K562 (cell line): ENCODE data around the gene PLK5. TPM values are rescaled to one million over a fixed set of nuclear protein-coding genes. Genes with fewer than 3 reads are reported as not detected.
A peak's percentile ranks its signal among the peaks of the same experiment; 100 is the strongest.

Experiments
- ARID2 ChIP-seq: fragments of 450-650 bp; IDR thresholded peaks from 2 replicates; pipeline ENCODE4 v1.6.1; 2017; ENCODE audit warnings: antibody characterized with exemption, mild to moderate bottlenecking
- BHLHE40 ChIP-seq: IDR thresholded peaks from 2 replicates; pipeline ENCODE4 v1.6.1; 2011; ENCODE audit warnings: low read length, improper control_type of control experiment
- BRF1 ChIP-seq: IDR thresholded peaks from 3 replicates; pipeline ENCODE4 v1.6.1; 2011; ENCODE audit warnings: borderline replicate concordance, mild to moderate bottlenecking; ENCODE audit not compliant: insufficient read length; ENCODE audit errors: extremely low read depth
- CBX1 ChIP-seq: sonication (generic); IDR thresholded peaks from 2 replicates; pipeline ENCODE4 v1.6.1; 2016; ENCODE audit warnings: antibody characterized with exemption, low read depth, mild to moderate bottlenecking
- CBX3 ChIP-seq, 2 experiments: IDR thresholded peaks; 1 replicate in 1 of 2; 2 replicates in 1 of 2; pipeline ENCODE4 v1.6.1; 2012; ENCODE audit warnings: inconsistent platforms in 2 of 2, low read length in 2 of 2, borderline replicate concordance in 1 of 2, control low read depth in 1 of 2
- FIP1L1 ChIP-seq: fragments of 200-400 bp; formaldehyde crosslinking; IDR thresholded peaks from 2 replicates; pipeline ENCODE4 v1.6.1; 2018; ENCODE audit warnings: mild to moderate bottlenecking, low read depth, low read length; ENCODE audit not compliant: poor library complexity, severe bottlenecking
- KDM1A ChIP-seq, 2 experiments: fragments of 450-650 bp; IDR thresholded peaks; 2 replicates each; pipeline ENCODE4 v1.6.1; 2016; ENCODE audit warnings: mild to moderate bottlenecking in 2 of 2
- KHSRP ChIP-seq: fragments of 450-650 bp; IDR thresholded peaks from 2 replicates; pipeline ENCODE4 v1.6.1; 2017
- KLF10 ChIP-seq: fragments of 250-450 bp; sonication (Bioruptor Pico); IDR thresholded peaks from 2 replicates; pipeline ENCODE4 v1.6.1; 2021; ENCODE audit warnings: matching md5 sums
- MTA3 ChIP-seq: fragments of 450-650 bp; formaldehyde crosslinking; IDR thresholded peaks from 2 replicates; pipeline ENCODE4 v1.6.1; 2017; ENCODE audit warnings: mild to moderate bottlenecking, borderline replicate concordance
- MTF1 ChIP-seq: fragments of 250-450 bp; sonication (Bioruptor Pico); IDR thresholded peaks from 2 replicates; pipeline ENCODE4 v1.9.0; 2021; ENCODE audit warnings: moderate library complexity, mild to moderate bottlenecking, inconsistent platforms, borderline replicate concordance
- NEUROD1 ChIP-seq: fragments of 150-350 bp; IDR thresholded peaks from 2 replicates; pipeline ENCODE4 v1.6.1; 2014; ENCODE audit warnings: borderline replicate concordance, low read length, low read depth; ENCODE audit not compliant: partially characterized antibody
- NFE2 ChIP-seq: IDR thresholded peaks from 2 replicates; pipeline ENCODE4 v1.6.1; 2014; ENCODE audit warnings: antibody characterized with exemption, low read depth
- NR2C2 ChIP-seq, 2 experiments: fragments of 200-800 bp in 1 of 2; sonication (Bioruptor generic) in 1 of 2; sonication (generic) in 1 of 2; formaldehyde crosslinking in 1 of 2; IDR thresholded peaks; 2 replicates each; pipeline versions ENCODE4 v1.6.1 to v1.8.0; 2016 to 2022; ENCODE audit warnings: mild to moderate bottlenecking in 1 of 2, missing compliant biosample characterization in 1 of 2, missing genetic modification characterization in 1 of 2, missing genetic modification reagents in 1 of 2
- PPARD ChIP-seq: fragments of 250-450 bp; sonication (Bioruptor Pico); IDR thresholded peaks from 2 replicates; pipeline ENCODE4 v1.8.0; 2022; ENCODE audit warnings: inconsistent platforms, mild to moderate bottlenecking, moderate library complexity
- SPI1 ChIP-seq: IDR thresholded peaks from 2 replicates; pipeline ENCODE4 v1.6.1; 2011; ENCODE audit warnings: low read depth, low read length, control low read depth, borderline replicate concordance
- STAT5A ChIP-seq: IDR thresholded peaks from 2 replicates; pipeline ENCODE4 v1.6.1; 2012; ENCODE audit warnings: low read length, inconsistent platforms, borderline replicate concordance
- U2AF2 ChIP-seq: fragments of 200-400 bp; formaldehyde crosslinking; optimal IDR thresholded peaks from 2 replicates; pipeline ENCODE3; 2017; ENCODE audit warnings: low read depth, mild to moderate bottlenecking, low read length
- ZNF121 ChIP-seq: sonication (generic); formaldehyde crosslinking; conservative IDR thresholded peaks from 2 replicates; pipeline ENCODE4 v1.8.0; 2022; ENCODE audit warnings: missing genetic modification reagents
- ZNF384 ChIP-seq: IDR thresholded peaks from 2 replicates; pipeline ENCODE4 v1.6.1; 2012; ENCODE audit warnings: low read depth, low read length, improper control_type of control experiment
- ZNF507 ChIP-seq: conservative IDR thresholded peaks from 2 replicates; pipeline ENCODE4 v1.6.1; 2017; ENCODE audit warnings: missing genetic modification characterization, missing compliant biosample characterization
- ZNF583 ChIP-seq: fragments of 250-450 bp; sonication (Bioruptor Pico); IDR thresholded peaks from 2 replicates; pipeline ENCODE4 v1.4.0; 2020
- ZZZ3 ChIP-seq: fragments of 450-650 bp; IDR thresholded peaks from 2 replicates; pipeline ENCODE4 v1.6.1; 2016; ENCODE audit warnings: antibody characterized with exemption, mild to moderate bottlenecking, moderate library complexity
- polyA plus RNA-seq, 8 experiments: library from polyadenylated mRNA; depleted of rRNA in 4 of 8; stranded (reverse) in 5 of 8; unstranded in 3 of 8; fragments of >200 nt; fragmentation: Nextera tagmentation in 2 of 8; fragmentation: Illumina TruSeq in 1 of 8; extraction: Ambion mirVana in 2 of 8; extraction: Trizol in 1 of 8; gene quantifications; 2 replicates each; pipeline versions ENCODE4 v1.2.1 to v1.2.3, GENCODE V29; 2011 to 2014; ENCODE audit warnings: inconsistent platforms in 1 of 8, missing spikeins in 1 of 8
- total RNA-seq, 7 experiments: library from RNA; depleted of rRNA in 6 of 7; stranded (reverse); fragments of >200 nt in 6 of 7; fragmentation: Illumina TruSeq in 2 of 7; extraction: Trizol in 2 of 7; gene quantifications; 2 replicates each; pipeline versions ENCODE4 v1.2.1 to v1.2.3, GENCODE V29; 2011 to 2021; ENCODE audit warnings: low replicate concordance in 1 of 7
- TF ChIP-seq, protein P1 (sequence below): sonication (generic); formaldehyde crosslinking; IDR thresholded peaks from 2 replicates; pipeline ENCODE4 v1.5.0; 2020; ENCODE audit warnings: missing genetic modification reagents
- TF ChIP-seq, protein P2 (sequence below): IDR thresholded peaks from 2 replicates; pipeline ENCODE4 v1.6.1; 2016; ENCODE audit warnings: missing genetic modification characterization, missing compliant biosample characterization
- TF ChIP-seq, protein P3 (sequence below): fragments of 250-450 bp; sonication (Bioruptor Pico); IDR thresholded peaks from 2 replicates; pipeline ENCODE4 v1.8.0; 2021; ENCODE audit warnings: mild to moderate bottlenecking, moderate library complexity

PLK5 gene
- total and polyA plus RNA-seq, 9 of the 15 experiments (the other 6 are each of a cell fraction or from before 2014, with no cell fraction given), result 0.04 to 0.23 (median 0.11) TPM; not detected in 5

DNA sequence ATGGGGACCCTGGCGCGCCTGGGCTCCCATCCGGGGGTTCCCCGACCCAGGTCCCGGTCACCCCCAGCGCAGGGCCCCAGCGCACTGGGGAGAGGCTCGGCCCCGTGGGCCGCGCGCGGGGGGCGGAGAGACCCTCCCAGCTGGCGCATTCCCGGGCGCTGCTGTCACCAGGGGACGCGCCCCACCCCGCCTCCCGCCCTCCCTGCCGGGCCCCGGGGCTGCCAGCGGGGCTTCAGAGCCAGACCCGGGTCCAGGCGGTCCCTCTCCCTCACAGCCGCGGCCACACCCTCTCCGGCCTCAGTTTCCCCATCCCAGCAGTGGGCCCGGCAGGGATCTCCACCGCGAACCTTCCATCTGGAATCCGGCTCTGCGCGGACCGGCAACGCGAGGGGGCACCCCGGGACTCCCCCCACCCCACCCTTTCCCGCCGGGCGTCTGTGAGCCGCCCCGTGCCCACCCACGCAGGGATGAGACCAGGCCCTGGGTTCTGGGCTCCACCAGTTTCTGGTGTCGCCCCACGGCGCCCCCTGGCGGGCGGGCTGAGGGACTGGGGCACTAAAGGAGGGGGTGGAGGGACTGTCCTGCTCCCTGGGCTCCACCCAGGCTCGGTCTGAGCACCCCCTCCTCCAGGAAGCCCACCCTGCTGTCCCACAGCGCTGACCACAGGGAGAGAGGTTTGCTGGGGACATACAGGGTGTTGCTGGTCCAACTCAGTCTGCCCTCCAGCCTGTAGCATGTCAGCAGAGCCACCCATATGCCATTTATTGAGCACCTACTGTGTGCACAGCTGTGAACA lies 10.2 kb upstream of the PLK5 start (continued):
- TF ChIP-seq, protein P1, sequence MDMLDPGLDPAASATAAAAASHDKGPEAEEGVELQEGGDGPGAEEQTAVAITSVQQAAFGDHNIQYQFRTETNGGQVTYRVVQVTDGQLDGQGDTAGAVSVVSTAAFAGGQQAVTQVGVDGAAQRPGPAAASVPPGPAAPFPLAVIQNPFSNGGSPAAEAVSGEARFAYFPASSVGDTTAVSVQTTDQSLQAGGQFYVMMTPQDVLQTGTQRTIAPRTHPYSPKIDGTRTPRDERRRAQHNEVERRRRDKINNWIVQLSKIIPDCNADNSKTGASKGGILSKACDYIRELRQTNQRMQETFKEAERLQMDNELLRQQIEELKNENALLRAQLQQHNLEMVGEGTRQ, result no peak
- TF ChIP-seq ZNF583 (CRISPR knock-in tag) (no peak), BRF1 (no peak), U2AF2 (no peak), NEUROD1 (peak; percentile 31), KLF10 (CRISPR knock-in tag) (no peak), SPI1 (no peak), FIP1L1 (peak; percentile 41), CBX1 (peak; percentile 75; the same call in 1 of the 2 replicates), NFE2 (no peak), ARID2 (0 out of 2 replicates have a peak, but pooled peaks have one; percentile 48), CBX3 (IDR thresholded peaks at IDR 0.05; ENCODE audit: borderline replicate concordance in 1 of 2, low read length in 2 of 2) (peak in 1 of 2 experiments; percentile 75; a peak in 1 of 3 replicates), ZNF121 (CRISPR knock-in tag) (0 out of 2 replicates have a peak, but pooled peaks have one; percentile 5), KHSRP (no peak), ZNF384 (peak; percentile 4; the same call in 1 of the 2 replicates), BHLHE40 (no peak), STAT5A (no peak), NR2C2 (CRISPR knock-in tag; IDR thresholded peaks at IDR 0.05) (no peak), NR2C2 (tag; IDR thresholded peaks at IDR 0.05) (no peak), KDM1A (IDR thresholded peaks at IDR 0.05) (peak in 1 of 2 experiments; percentile 69; a peak in 3 of 4 replicates), PPARD (CRISPR knock-in tag) (no peak), MTF1 (no peak), ZNF507 (tag) (no peak), MTA3 (peak; percentile 54), ZZZ3 (no peak)
- TF ChIP-seq, protein P2, sequence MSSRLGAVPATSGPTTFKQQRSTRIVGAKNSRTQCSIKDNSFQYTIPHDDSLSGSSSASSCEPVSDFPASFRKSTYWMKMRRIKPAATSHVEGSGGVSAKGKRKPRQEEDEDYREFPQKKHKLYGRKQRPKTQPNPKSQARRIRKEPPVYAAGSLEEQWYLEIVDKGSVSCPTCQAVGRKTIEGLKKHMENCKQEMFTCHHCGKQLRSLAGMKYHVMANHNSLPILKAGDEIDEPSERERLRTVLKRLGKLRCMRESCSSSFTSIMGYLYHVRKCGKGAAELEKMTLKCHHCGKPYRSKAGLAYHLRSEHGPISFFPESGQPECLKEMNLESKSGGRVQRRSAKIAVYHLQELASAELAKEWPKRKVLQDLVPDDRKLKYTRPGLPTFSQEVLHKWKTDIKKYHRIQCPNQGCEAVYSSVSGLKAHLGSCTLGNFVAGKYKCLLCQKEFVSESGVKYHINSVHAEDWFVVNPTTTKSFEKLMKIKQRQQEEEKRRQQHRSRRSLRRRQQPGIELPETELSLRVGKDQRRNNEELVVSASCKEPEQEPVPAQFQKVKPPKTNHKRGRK (tag), result no peak
- TF ChIP-seq, protein P3, sequence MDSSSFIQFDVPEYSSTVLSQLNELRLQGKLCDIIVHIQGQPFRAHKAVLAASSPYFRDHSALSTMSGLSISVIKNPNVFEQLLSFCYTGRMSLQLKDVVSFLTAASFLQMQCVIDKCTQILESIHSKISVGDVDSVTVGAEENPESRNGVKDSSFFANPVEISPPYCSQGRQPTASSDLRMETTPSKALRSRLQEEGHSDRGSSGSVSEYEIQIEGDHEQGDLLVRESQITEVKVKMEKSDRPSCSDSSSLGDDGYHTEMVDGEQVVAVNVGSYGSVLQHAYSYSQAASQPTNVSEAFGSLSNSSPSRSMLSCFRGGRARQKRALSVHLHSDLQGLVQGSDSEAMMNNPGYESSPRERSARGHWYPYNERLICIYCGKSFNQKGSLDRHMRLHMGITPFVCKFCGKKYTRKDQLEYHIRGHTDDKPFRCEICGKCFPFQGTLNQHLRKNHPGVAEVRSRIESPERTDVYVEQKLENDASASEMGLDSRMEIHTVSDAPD (CRISPR knock-in tag), result no peak
